WTC11 (cell line): ENCODE results near the gene DPP7. TPM values are rescaled to one million over a fixed set of nuclear protein-coding genes. Genes with fewer than 3 reads are reported as not detected.

ENCODE experiments used
- ATAC-seq: fragments of 200-7000 bp; cut with Tn5 transposase; 2 replicates; pipeline ENCODE4 v1.10.0; 2021; ENCODE audit warnings: mild to moderate bottlenecking, moderate library complexity
- CTCF ChIA-PET: fragments of 300-600 bp; sonication (Branson Sonifier 250); formaldehyde crosslinking; loops from one replicate; lab custom pipeline; 2021; ENCODE audit warnings: antibody characterized with exemption; lab: Charles Lee
- POLR2A ChIA-PET: fragments of 350-600 bp; sonication (Branson Sonifier 250); formaldehyde crosslinking; loops from one replicate; lab custom pipeline; 2021; ENCODE audit warnings: antibody characterized with exemption; lab: Charles Lee
- DNase-seq: peaks from one replicate; pipeline ENCODE4 v3.0.0; 2021; ENCODE audit warnings: low spot score
- H3K27ac Mint-ChIP-seq: 2 replicates; pipeline ENCODE4 v1.8.0; 2021; ENCODE audit warnings: mixed read lengths
- H3K27me3 Mint-ChIP-seq: 2 replicates; pipeline ENCODE4 v1.8.0; 2021; ENCODE audit warnings: low read depth, mild to moderate bottlenecking, moderate library complexity, mixed read lengths
- H3K36me3 Mint-ChIP-seq: 2 replicates; pipeline ENCODE4 v1.8.0; 2021; ENCODE audit warnings: mixed read lengths
- H3K4me1 Mint-ChIP-seq: 2 replicates; pipeline ENCODE4 v1.8.0; 2022; ENCODE audit warnings: mixed read lengths
- H3K4me3 Mint-ChIP-seq: 2 replicates; pipeline ENCODE4 v1.8.0; 2021; ENCODE audit warnings: mild to moderate bottlenecking, moderate library complexity, mixed read lengths
- H3K9me3 Mint-ChIP-seq: 2 replicates; pipeline ENCODE4 v1.8.0; 2021; ENCODE audit warnings: mixed read lengths
- CBFB ChIP-seq: sonication (generic); formaldehyde crosslinking; IDR thresholded peaks from 2 replicates; pipeline ENCODE4 v1.8.1; 2022; ENCODE audit warnings: mild to moderate bottlenecking, low read depth, missing genetic modification reagents
- CREM ChIP-seq: sonication (generic); formaldehyde crosslinking; IDR thresholded peaks from 2 replicates; pipeline ENCODE4 v1.8.1; 2022; ENCODE audit warnings: mild to moderate bottlenecking, missing genetic modification reagents, moderate library complexity
- FOXJ3 ChIP-seq: sonication (generic); formaldehyde crosslinking; IDR thresholded peaks from 2 replicates; pipeline ENCODE4 v1.9.0; 2021; ENCODE audit warnings: missing genetic modification reagents, mild to moderate bottlenecking, borderline replicate concordance
- KAT7 ChIP-seq: sonication (generic); formaldehyde crosslinking; IDR thresholded peaks from 2 replicates; pipeline ENCODE4 v1.8.1; 2023; ENCODE audit warnings: missing genetic modification reagents, mild to moderate bottlenecking, borderline replicate concordance
- NFYB ChIP-seq: sonication (generic); formaldehyde crosslinking; conservative IDR thresholded peaks from 2 replicates; pipeline ENCODE4 v1.8.0; 2022; ENCODE audit warnings: low read depth, missing genetic modification reagents
- OVOL2 ChIP-seq: fragments of 250-450 bp; sonication (Bioruptor Pico); IDR thresholded peaks from 2 replicates; pipeline ENCODE4 v1.9.0; 2021; ENCODE audit warnings: mild to moderate bottlenecking, borderline replicate concordance
- SMAD3 ChIP-seq: sonication (generic); formaldehyde crosslinking; IDR thresholded peaks from 2 replicates; pipeline ENCODE4 v1.8.0; 2022; ENCODE audit warnings: missing genetic modification reagents, mild to moderate bottlenecking, borderline replicate concordance
- SP1 ChIP-seq: sonication (generic); formaldehyde crosslinking; conservative IDR thresholded peaks from 2 replicates; pipeline ENCODE4 v1.8.1; 2022; ENCODE audit warnings: missing genetic modification reagents
- TEAD1 ChIP-seq: sonication (generic); formaldehyde crosslinking; IDR thresholded peaks from 2 replicates; pipeline ENCODE4 v1.8.0; 2022; ENCODE audit warnings: mild to moderate bottlenecking, missing genetic modification reagents
- TEAD4 ChIP-seq: sonication (generic); formaldehyde crosslinking; IDR thresholded peaks from 2 replicates; pipeline ENCODE4 v1.8.0; 2022; ENCODE audit warnings: mild to moderate bottlenecking, missing genetic modification reagents
- ZNF263 ChIP-seq: sonication (generic); formaldehyde crosslinking; IDR thresholded peaks from 2 replicates; pipeline ENCODE4 v1.8.1; 2022; ENCODE audit warnings: low read depth, mild to moderate bottlenecking, moderate library complexity, missing genetic modification reagents
- ZNF317 ChIP-seq: sonication (generic); formaldehyde crosslinking; IDR thresholded peaks from 2 replicates; pipeline ENCODE4 v1.8.1; 2023; ENCODE audit warnings: low read depth, mild to moderate bottlenecking, moderate library complexity, missing genetic modification reagents, borderline replicate concordance
- total RNA-seq: library from RNA; stranded (reverse); gene quantifications from 3 replicates; pipeline ENCODE4 v1.2.3, GENCODE V29; 2021
- TF ChIP-seq, protein P1 (sequence below): sonication (generic); formaldehyde crosslinking; IDR thresholded peaks from 2 replicates; pipeline ENCODE4 v1.8.1; 2023; ENCODE audit warnings: mild to moderate bottlenecking, missing genetic modification reagents, moderate library complexity
- TF ChIP-seq, protein P2 (sequence below): sonication (generic); formaldehyde crosslinking; IDR thresholded peaks from 2 replicates; pipeline ENCODE4 v1.8.0; 2023; ENCODE audit warnings: missing genetic modification reagents
- TF ChIP-seq, protein P3 (sequence below): sonication (generic); formaldehyde crosslinking; IDR thresholded peaks from 2 replicates; pipeline ENCODE4 v1.8.1; 2022; ENCODE audit warnings: mild to moderate bottlenecking, moderate library complexity, missing genetic modification reagents
- TF ChIP-seq, protein P4 (sequence below): fragments of 250-450 bp; sonication (Bioruptor Pico); IDR thresholded peaks from 2 replicates; pipeline ENCODE4 v1.9.0; 2021; ENCODE audit warnings: mild to moderate bottlenecking
- TF ChIP-seq, protein P5 (sequence below): sonication (generic); formaldehyde crosslinking; IDR thresholded peaks from 2 replicates; pipeline ENCODE4 v1.8.1; 2023; ENCODE audit warnings: mild to moderate bottlenecking, moderate library complexity, missing genetic modification reagents
- TF ChIP-seq, protein P6 (sequence below): sonication (generic); formaldehyde crosslinking; IDR thresholded peaks from 2 replicates; pipeline ENCODE4 v1.8.0; 2023; ENCODE audit warnings: mild to moderate bottlenecking, missing genetic modification reagents
- TF ChIP-seq, protein P7 (sequence below): sonication (generic); formaldehyde crosslinking; IDR thresholded peaks from 2 replicates; pipeline ENCODE4 v1.8.0; 2022; ENCODE audit warnings: mild to moderate bottlenecking, missing genetic modification reagents
- TF ChIP-seq, protein P8 (sequence below): fragments of 250-450 bp; sonication (Bioruptor Pico); IDR thresholded peaks from 2 replicates; pipeline ENCODE4 v1.9.0; 2021; ENCODE audit warnings: moderate library complexity, mild to moderate bottlenecking, inconsistent platforms, borderline replicate concordance

Gene DPP7
- total RNA-seq, 1 experiment from 2014 or later, result 38.9 TPM

DNA sequence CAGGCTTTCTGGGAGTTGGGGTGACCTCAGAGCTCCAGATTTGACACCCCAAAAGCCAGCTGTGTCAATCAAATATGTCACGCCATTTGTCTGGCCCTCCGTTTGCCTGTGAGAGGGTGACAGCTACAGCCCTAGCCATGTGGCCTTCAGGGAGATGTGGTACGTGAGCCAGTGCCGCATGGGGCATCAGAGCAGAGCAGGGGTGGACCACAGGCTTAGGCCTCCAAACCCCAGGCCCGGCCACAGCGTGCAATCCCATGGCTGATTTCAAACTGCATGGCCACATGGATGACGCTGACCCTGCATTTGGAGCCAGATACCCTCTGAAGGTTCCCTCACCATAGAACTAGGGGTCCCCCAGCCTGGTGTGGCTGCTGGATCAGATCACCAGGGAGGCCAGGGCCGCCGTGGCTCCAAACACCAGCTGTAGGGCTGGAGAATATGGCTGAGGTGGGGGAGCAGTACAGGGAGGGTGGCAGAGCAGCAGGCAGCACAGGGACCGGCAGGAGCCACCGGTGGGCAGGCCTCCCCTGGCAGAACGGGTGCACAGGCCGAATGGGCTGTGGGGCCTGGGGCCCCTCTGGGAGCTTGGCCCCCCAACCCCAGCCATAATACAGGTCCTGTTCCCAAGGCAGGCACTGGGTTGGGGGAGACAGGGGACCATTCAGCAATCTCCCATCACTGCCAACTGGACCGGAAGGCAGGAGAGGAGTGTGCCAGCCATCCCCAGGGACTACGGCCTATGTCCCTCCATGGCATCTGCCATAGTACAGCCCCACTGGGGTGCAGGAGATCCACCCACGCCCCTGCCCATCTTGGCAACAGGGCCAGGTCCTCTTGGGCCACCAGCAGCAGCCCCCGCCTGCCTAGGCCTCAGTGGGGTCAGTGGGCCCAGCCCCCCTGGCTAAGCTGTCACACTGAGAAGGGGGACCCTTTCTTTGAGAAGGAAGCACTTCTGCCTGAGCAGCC is 45.7 kb downstream of the DPP7 start (continued):
- TF ChIP-seq NFYB, result no peak
- TF ChIP-seq, protein P1, sequence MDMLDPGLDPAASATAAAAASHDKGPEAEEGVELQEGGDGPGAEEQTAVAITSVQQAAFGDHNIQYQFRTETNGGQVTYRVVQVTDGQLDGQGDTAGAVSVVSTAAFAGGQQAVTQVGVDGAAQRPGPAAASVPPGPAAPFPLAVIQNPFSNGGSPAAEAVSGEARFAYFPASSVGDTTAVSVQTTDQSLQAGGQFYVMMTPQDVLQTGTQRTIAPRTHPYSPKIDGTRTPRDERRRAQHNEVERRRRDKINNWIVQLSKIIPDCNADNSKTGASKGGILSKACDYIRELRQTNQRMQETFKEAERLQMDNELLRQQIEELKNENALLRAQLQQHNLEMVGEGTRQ, result no peak
- no peak for TF ChIP-seq TEAD4
- TF ChIP-seq, protein P2, sequence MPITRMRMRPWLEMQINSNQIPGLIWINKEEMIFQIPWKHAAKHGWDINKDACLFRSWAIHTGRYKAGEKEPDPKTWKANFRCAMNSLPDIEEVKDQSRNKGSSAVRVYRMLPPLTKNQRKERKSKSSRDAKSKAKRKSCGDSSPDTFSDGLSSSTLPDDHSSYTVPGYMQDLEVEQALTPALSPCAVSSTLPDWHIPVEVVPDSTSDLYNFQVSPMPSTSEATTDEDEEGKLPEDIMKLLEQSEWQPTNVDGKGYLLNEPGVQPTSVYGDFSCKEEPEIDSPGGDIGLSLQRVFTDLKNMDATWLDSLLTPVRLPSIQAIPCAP (CRISPR knock-in tag), result no peak
- TF ChIP-seq OVOL2, result no peak
- TF ChIP-seq, protein P3, sequence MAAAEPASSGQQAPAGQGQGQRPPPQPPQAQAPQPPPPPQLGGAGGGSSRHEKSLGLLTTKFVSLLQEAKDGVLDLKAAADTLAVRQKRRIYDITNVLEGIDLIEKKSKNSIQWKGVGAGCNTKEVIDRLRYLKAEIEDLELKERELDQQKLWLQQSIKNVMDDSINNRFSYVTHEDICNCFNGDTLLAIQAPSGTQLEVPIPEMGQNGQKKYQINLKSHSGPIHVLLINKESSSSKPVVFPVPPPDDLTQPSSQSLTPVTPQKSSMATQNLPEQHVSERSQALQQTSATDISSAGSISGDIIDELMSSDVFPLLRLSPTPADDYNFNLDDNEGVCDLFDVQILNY (CRISPR knock-in tag), result no peak
- TF ChIP-seq CREM (CRISPR knock-in tag), result no peak
- no peak for TF ChIP-seq ZNF317 (CRISPR knock-in tag)
- TF ChIP-seq, protein P4, sequence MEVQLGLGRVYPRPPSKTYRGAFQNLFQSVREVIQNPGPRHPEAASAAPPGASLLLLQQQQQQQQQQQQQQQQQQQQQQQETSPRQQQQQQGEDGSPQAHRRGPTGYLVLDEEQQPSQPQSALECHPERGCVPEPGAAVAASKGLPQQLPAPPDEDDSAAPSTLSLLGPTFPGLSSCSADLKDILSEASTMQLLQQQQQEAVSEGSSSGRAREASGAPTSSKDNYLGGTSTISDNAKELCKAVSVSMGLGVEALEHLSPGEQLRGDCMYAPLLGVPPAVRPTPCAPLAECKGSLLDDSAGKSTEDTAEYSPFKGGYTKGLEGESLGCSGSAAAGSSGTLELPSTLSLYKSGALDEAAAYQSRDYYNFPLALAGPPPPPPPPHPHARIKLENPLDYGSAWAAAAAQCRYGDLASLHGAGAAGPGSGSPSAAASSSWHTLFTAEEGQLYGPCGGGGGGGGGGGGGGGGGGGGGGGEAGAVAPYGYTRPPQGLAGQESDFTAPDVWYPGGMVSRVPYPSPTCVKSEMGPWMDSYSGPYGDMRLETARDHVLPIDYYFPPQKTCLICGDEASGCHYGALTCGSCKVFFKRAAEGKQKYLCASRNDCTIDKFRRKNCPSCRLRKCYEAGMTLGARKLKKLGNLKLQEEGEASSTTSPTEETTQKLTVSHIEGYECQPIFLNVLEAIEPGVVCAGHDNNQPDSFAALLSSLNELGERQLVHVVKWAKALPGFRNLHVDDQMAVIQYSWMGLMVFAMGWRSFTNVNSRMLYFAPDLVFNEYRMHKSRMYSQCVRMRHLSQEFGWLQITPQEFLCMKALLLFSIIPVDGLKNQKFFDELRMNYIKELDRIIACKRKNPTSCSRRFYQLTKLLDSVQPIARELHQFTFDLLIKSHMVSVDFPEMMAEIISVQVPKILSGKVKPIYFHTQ (CRISPR knock-in tag), result no peak
- no peak for TF ChIP-seq KAT7 (CRISPR knock-in tag)

DNA sequence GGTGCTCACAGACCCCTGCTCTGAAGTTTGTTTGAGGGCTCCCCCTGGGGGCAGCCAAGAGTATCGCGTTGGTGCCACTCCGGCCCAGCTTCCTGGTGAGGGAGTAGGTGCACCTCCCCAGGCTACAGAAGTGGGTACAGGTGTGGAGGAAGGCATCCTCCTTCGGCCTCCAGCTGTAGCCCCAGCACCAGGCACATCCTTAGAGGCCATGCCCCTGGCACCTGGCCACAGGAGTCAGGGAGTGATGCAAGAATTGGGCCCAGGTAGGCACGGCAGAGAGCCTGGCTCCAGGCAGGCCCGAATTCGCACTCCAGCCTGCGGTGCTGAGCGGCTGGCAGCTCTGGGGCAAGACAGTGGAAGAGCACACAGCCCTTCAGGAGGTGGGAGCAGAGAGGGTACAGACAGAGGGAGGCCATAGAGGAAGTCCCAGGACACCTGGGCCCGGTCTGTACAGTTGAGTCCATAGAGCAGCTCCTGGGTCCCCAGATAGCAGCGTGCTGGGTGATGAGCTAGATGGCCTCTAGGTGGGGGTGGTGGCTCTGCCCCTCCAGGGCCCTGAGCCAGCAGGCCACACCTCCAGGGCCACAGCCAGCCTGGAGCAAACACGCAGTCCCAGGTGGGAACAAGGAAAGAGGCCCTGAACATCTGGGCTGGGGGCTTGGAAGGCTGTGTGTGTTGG is 46.5 kb downstream of the DPP7 start:
- POLR2A ChIA-PET, result interaction anchor here (0.6 to 1.0 kb wide), 5 partner anchors 19 to 268 kb away, joined by 3 to 4 read pairs (median 3); partner anchors contain the start of genes MAN1B1 and TUBB4B
- peak overlapping the region; percentile 69 for H3K4me3 Mint-ChIP-seq
- peak; percentile 90 for DNase-seq
- TF ChIP-seq CBFB (CRISPR knock-in tag) (no peak), SP1 (CRISPR knock-in tag) (0 out of 2 replicates have a peak, but pooled peaks have one; percentile 25), ZNF263 (CRISPR knock-in tag) (no peak), FOXJ3 (no peak), TEAD1 (CRISPR knock-in tag) (no peak), SMAD3 (CRISPR knock-in tag) (no peak)
- TF ChIP-seq, protein P5, sequence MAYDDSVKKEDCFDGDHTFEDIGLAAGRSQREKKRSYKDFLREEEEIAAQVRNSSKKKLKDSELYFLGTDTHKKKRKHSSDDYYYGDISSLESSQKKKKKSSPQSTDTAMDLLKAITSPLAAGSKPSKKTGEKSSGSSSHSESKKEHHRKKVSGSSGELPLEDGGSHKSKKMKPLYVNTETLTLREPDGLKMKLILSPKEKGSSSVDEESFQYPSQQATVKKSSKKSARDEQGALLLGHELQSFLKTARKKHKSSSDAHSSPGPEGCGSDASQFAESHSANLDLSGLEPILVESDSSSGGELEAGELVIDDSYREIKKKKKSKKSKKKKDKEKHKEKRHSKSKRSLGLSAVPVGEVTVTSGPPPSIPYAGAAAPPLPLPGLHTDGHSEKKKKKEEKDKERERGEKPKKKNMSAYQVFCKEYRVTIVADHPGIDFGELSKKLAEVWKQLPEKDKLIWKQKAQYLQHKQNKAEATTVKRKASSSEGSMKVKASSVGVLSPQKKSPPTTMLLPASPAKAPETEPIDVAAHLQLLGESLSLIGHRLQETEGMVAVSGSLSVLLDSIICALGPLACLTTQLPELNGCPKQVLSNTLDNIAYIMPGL, result no peak
- TF ChIP-seq, protein P6, sequence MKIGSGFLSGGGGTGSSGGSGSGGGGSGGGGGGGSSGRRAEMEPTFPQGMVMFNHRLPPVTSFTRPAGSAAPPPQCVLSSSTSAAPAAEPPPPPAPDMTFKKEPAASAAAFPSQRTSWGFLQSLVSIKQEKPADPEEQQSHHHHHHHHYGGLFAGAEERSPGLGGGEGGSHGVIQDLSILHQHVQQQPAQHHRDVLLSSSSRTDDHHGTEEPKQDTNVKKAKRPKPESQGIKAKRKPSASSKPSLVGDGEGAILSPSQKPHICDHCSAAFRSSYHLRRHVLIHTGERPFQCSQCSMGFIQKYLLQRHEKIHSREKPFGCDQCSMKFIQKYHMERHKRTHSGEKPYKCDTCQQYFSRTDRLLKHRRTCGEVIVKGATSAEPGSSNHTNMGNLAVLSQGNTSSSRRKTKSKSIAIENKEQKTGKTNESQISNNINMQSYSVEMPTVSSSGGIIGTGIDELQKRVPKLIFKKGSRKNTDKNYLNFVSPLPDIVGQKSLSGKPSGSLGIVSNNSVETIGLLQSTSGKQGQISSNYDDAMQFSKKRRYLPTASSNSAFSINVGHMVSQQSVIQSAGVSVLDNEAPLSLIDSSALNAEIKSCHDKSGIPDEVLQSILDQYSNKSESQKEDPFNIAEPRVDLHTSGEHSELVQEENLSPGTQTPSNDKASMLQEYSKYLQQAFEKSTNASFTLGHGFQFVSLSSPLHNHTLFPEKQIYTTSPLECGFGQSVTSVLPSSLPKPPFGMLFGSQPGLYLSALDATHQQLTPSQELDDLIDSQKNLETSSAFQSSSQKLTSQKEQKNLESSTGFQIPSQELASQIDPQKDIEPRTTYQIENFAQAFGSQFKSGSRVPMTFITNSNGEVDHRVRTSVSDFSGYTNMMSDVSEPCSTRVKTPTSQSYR (CRISPR knock-in tag), result no peak
- TF ChIP-seq, protein P7, sequence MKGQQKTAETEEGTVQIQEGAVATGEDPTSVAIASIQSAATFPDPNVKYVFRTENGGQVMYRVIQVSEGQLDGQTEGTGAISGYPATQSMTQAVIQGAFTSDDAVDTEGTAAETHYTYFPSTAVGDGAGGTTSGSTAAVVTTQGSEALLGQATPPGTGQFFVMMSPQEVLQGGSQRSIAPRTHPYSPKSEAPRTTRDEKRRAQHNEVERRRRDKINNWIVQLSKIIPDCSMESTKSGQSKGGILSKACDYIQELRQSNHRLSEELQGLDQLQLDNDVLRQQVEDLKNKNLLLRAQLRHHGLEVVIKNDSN (CRISPR knock-in tag), result no peak
- TF ChIP-seq, protein P8, sequence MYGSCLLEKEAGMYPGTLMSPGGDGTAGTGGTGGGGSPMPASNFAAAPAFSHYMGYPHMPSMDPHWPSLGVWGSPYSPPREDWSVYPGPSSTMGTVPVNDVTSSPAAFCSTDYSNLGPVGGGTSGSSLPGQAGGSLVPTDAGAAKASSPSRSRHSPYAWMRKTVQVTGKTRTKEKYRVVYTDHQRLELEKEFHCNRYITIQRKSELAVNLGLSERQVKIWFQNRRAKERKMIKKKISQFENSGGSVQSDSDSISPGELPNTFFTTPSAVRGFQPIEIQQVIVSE (CRISPR knock-in tag), result no peak

More for the DNA sequence above, 46.5 kb downstream of the DPP7 start:
- Mint-ChIP-seq H3K27ac (peak overlapping the region; percentile 90), H3K4me1 (peaks cover 20% of the 10 kb centered on the region), H3K36me3 (peaks cover 3% of the 10 kb centered on the region), H3K27me3 (no peaks in the 10 kb centered on the region), H3K9me3 (no peaks in the 10 kb centered on the region)
- ATAC-seq, result peak; percentile 62
- CTCF ChIA-PET, result interaction anchor here (0.6 to 10.4 kb wide), 84 partner anchors 10 to 725 kb away, joined by 3 to 240 read pairs (median 5); partner anchors contain the start of genes ABCA2, AJM1, CLIC3 and CYSRT1
